NCI-H1092 treated with DMSO at 0.1 percent for 48 hours (cell line): Measurements from ENCODE around the gene FAM169A.
"Not testable (repeated sequence)": the region's sequence is repeated elsewhere in the genome, so short reads cannot be mapped to it uniquely, and the experiment has no call there.

ENCODE experiments used
- DNase-seq: peaks from one replicate; lab custom pipeline; 2025; lab: John Stamatoyannopoulos, UW

The FAM169A gene

DNA sequence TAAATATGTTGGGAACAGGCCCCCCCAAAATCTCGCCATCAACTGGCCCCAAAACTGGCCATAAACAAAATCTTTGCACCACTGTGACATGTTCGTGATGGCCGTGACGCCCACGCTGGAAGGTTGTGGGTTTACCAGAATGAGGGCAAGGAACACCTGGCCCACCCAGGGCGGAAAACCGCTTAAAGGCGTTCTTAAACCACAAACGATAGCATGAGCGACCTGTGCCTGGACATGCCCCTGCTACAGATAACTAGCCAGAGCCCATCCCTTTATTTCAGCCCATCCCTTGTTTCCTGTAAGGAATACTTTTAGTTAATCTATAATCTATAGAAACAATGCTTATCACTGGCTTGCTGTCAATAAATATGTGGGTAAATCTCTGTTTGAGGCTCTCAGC lies 3.2 kb upstream of the FAM169A start:
- DNase-seq = not testable (repeated sequence)

DNA sequence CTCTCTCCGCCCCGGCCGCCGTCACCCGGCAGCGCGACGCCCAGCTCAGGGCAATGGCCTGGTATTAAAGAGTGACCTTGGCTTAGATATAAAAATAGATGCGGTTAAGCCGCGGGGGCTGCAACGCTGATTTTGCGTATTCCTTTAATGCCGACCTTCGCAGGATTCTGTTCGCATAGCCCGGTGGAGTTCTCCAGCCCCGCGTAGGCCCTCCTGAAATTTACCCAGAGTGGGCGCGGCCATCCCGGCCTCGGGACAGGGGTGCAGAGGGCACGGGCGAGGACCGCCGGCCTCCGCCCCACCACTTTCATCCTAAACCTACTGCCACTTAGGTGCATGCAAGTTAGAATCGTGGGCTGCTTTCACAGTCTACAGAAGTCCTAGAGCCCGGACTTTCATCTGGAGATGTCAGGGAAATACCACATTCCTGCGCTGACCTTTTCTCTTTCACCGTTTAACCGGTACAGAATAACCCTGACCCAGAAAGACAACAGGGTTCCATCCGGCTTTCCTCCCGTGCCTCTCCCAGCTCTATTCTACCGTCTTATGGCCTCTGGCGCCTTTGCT lies 492 bp upstream of the FAM169A start:
- no peak for DNase-seq

DNA sequence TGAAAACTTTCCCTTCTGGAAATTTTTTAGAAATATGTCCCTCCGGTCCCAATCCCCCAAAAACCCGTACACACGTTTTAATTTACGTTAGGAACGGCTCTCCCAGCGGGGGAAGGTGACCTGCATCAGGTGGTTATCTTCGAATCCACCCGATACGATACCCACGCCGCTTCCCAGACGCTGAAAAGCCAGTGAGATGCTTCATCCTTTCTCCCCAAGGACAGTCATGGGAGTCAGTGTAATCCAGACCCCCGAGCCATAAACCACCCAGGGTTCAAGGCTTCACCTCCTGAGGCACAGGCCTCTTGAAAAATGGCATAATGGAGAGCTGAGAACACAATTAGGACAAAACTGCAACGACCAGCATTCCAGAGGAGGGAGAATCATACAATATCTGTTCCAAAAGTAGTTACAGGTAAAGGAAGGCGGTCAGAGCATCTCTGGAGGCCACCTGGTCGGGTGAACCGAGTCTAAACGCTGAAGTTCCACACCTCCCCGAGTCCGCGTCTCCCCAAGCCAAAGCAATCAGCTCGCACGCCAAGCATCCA lies 857 bp downstream of the FAM169A start:
- no peak for DNase-seq

DNA sequence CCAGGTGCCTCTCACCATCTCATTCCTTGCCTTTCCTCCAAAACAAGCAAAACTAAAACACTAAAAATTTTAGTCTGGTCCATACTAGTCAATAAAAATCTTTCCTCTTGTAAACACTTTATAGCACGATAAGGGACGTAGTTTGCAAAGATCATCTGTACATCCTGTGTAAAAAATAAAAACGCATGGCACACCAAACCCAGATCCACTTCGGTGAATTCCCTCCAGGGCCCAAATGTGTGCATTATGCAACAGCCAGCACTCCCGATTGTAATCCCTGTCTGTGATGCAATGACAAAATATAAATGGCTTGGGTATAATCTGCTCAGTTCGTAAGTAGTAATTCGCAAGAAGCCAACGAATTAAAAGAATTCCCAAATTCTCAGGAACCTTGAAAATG lies 1.4 kb downstream of the FAM169A start:
- no peak for DNase-seq

DNA sequence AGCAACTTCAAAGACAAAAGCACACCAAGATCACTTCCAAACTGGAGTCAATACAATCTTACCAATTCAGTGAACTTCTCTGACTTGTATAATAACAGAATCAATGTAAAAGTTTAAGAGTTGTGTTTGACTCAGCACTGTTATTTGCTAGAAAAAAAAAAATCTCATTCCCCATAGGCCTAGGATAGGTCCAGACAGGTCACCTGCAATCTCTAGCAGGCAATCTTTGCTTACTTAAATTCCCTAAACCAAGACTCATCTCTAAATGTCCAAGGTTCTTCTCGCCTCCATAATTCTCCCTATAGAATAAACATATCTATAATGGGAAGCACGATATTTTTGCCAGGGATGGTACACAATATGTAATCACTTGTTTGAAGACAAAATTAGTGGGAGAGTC lies 2.5 kb downstream of the FAM169A start:
- no peak for DNase-seq

DNA sequence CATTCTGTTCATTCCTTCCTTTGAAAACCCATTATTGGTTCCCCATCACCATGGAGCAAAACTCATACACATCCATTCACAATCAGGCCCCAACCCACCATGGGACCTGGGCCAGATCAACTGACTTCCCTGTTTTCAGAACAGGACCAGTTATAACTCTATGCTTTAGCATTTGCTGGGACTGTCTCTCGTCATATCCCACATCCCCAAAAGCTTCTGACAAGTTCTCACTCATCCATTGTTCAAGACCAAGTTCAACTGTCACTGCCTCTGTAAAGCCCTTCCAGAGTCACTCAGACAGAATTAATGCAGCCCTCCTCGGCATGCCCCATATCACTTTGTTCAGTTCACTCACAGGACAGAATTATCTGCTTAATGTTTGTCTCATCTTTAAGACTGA lies 4.0 kb downstream of the FAM169A start:
- DNase-seq = no peak

DNA sequence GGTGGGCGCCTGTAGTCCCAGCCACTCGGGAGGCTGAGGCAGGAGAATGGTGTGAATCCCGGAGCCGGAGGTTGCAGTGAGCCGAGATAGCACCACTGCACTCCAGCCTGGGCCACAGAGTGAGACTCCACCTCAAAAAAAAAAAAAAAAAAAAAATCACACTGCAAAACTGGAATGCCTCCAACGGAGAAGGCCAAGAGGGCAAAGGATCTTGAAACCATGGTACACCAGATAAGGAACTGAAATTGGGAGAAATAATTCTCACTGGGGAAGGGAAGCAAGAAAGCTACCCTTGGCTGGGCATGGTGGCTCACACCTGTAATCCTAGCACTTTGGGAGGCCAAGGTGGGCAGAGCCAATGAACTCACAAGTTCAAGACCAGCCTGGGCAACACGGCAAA lies 9.2 kb downstream of the FAM169A start:
- not testable (repeated sequence) for DNase-seq

DNA sequence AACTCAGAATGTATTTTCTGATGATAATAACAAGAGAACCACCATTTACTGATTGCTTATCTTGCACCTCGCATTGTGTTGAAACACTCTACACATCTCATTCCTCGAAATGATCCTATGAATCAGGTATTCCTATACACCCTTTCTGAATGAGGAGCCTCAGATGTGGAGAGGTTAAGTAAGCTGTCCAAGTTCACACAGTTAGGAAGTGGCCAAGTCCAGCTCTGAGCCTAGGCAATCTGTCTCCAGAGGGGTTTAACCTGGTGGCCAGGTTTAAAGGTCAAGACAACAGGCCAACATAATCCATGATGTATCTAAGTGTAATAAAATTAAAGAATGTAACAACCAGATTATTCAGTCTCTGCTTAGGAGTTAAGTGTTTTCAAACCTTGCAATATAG lies 12.9 kb downstream of the FAM169A start:
- DNase-seq = no peak

DNA sequence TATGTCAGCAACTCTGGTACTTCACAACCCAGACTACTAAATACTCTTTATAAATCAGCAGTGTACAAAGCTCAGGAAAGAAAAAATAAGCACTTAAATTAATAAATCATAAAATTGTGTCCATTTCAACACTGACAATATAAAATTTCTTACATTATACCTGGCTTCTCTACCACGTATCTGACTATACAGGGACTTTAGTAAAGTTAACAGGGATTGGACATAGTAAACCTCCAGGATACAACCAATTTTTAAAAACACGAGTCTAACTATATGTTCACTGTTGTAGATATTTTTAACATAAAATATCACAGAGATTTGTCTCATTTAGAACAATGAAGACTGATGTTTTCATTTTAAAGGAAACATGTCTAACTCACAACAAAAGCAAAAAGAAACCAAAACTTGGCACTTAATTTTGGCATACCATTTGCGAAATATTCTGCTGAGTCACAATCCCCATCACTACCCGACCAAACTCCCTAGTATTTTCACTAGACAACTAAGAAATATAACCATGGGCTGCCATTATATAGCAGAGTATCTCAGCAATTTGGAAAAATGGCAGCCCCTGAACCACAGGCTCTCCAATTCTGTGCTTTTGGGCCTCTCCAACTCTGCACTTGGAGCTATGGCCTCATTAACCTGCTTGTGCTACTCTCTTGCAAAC lies 14.4 kb downstream of the FAM169A start:
- no peak for DNase-seq

DNA sequence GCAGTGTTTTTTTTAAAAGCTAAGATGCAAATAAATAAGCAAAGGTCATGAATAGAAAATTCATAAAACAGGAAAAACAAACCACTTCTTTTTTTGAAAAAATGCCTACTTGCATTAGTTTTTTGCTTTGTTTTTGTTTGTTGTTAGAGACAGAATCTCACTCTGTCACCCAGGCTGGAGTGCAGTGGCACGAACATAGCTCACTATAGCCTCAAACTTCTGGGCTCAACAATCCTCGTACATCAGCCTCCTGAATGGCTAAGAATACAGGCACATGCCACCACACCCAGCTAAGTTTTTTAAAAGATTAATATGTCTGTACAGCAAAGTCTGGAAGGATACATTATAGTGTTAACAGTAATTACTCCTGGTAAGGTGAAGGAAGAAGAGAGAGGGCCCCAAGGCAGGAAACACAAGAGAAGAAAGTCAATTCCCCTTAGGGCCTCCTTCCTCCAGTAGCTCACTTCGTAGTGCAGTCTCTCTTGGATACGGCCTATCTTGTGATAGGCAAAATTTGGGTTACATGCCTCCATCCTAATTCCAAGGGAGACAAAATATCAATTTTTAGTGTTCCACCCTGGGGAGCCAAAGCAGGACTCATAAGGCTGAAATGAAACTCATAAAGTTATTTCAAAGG lies 15.3 kb downstream of the FAM169A start:
- DNase-seq = no peak

DNA sequence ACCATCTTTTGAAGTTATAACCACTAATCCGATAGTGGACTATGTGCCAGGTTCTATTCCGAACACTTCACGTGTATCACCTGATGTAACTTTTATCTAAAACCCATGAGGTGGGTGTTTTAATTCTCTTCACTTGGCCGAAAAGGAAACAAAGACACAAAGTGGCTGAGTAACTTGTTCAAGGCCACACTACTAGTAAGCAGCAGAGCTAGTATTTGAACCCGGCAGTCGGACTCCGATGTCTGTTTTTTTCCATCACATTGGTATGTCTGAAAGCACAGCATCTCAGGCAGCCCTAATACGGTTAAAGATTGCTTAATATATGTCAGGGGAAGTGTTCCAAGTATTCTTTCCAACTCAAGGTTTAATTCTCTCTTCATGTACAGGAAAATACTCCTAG lies 16.2 kb downstream of the FAM169A start:
- DNase-seq = no peak

DNA sequence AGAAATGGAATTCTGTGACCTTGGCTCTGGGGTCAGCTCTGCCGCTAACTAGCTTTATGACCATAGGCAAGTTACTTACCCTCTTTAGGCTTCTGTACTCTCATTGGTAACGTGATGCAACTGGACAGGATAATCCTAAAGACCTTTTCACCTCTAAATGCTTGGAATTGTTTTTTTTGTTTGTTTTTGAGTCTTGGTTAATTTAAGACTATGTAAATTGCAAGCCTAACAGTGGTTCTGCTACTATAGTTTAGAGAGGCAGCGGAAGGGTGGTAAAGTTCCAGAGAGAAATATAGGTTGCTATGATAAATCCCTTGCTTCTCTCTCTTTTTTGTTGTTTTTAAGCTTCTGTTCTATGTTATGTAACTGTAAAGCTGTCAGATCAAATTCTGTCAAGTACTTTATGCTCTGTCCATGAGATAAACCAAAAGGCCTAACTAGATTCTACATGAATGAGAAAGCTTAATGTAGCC lies 17.6 kb downstream of the FAM169A start:
- no peak for DNase-seq

DNA sequence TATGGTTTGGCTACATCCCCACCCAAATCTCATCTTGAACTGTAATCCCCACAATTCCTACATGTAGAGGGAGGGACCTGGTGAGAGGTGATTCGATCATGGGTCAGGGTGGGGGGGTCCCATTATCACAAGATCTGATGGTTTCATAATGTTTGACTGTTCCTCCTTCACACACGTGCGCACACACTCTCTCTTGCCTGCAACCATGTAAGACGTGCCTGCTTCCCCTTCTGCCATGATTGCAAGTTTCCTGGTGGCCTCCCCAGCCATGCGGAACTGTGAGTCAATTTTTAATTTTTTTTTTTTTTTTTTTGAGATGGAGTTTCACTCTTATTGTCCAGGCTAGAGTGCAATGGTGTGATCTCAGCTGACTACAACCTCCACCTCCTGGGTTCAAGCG lies 27.0 kb downstream of the FAM169A start:
- no peak for DNase-seq

DNA sequence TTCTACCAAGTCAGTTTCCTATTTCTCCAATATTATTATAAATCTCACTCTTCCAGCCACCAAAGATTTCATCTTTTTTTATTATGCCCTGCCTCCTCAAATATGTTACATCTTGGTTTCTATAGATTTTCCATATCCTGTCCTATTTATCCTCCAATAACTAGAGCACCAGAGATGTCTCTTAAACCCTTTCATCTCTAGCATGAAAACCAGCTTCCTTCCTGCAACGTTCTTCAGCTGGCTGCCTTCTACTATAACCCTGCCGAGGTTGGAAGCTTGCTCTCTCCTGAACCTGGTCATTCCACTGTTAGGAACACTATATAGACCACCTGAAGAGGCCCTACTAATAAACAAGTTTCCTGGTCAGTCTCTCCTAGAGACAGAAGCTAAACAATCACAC lies 27.9 kb downstream of the FAM169A start:
- DNase-seq = no peak

DNA sequence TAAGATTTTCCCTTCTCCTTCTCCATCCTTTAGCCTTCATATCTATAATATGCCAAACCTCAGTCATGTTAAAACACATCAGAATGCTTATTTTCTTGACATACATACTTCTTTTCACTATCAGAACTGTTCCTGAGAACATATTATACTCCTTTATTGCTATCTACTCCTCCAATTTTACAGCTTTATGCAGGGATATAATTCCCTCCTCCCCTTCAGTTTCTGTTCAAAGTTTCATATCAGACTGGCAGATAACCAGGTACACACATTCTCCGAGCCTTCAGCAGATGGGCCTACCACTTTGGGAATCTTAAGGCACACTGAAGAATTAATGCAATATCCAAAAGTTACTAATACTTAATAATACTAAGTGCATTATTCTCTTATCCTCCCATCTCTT lies 29.1 kb downstream of the FAM169A start:
- no peak for DNase-seq

DNA sequence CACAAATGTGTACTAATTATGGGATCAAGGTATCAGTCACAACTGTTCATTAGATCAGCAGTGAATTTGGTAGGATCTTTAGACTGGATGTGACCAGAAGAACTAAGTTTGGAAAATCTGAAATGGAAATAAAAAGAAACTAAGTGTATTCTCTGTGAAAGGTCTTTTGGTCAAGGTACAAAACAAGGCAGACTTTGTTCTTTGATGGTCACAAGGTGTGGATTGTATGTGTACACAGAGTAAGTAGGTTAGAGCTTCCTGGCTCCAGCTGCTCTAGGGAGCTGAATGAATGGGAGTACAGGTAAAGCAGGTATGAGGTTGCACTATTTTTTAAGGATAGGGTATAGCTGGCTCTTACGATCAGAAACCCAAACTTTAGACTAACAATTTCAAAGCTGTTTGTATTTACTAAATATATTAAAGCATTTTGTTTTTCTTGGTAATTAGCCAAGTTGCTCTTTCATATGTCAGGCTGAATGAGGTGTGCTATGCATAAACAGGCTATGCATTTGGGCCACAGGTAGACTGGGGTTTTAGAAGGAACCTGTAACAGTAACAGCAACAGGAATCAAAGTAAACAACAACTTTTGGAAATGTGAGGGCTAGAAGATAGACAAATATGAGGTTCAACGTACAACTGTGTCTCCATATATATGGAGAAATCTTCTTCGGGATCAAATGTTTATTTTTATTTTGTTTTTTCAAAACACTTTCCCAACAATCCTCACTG lies 32.5 kb downstream of the FAM169A start:
- no peak for DNase-seq

DNA sequence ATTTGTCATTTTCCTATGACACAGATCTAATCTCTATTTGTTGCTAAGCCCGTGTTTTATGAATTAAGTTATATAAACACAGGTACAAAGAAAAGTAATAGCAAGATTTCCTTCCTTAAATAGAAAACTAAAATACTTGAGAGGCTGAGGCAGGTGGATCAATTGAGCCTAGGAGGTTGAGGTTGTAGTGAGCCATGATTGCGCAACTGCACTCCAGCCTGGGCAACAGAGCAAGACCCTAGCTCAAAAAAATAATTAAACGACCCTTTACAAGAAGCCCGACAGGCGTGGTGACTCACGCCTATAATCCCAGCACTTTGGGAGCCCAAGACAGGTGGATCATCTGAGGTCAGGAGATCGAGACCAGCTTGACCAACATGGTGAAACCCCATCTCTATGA lies 36.8 kb downstream of the FAM169A start:
- no peak for DNase-seq

DNA sequence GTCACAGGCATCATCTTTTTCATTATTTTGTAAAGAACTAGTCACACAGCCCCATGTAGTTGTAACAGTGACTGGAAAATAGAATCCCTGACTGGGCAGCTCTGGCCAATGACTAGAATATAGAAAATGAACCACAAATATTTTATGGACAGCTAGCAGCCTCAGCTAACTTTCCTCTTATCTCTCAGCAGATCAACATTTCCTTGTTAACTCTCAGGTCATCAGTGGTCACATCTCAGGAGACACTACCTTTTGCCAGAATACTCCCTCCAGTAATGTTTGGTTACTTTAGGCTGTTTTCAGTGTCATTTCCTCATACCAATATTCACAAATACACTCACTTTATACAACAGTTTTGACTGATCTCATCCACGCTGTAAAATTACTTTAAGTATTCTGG lies 43.9 kb downstream of the FAM169A start:
- DNase-seq = no peak

DNA sequence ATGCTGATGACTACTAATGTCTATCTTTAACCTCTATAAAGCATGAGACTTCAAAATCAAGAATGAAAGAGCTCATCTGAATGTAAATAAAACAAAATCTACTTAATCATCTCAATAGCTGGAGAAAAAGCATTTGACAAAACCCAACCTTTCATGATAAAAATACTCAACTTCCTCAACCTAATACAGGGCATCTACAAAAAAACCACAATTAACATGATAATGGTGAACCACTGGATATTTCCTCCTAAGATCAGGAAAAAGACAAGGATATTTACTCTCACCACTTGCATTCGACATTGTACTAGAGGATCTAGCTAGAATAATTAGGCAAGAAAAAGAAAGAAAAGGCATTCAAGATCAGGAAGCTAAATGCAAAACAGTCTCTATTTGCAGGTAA lies 49.3 kb downstream of the FAM169A start:
- no peak for DNase-seq

DNA sequence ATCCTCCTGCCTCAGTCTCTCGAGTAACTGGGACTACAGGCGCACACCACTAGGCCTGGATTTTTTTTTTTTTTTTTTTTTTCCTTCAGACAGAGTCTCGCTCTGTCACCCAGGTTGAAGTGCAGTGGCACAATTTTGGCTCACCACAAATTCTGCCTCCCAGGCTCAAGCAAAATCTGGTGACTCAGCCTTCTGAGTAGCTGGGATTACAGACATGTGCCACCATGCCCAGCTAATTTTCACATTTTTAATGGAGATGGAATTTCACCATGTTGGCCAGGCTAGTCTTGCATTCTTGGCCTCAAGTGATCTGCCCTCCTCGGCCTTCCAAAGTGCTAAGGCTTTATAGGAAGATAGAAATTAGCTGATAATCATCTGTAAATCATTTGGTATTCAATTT lies 55.3 kb downstream of the FAM169A start:
- no peak for DNase-seq

DNA sequence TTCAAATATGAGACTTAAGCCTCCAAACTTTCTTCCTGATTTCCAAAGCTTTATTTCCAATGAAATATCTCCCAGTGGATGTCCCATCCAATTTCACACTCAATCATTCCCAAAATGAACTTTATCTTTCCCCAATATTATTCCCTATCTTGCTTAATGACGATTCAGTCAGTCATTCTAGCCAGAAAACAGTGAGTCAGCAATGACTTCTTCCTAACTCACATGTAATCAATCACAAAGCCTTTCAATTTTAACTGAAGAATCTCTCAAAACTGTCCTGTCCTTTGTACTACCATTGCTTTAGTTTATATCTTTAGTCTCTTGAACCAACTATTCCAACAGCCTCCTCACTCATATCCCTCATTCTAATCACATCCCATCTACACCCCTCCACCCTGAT lies 64.2 kb downstream of the FAM169A start:
- no peak for DNase-seq

DNA sequence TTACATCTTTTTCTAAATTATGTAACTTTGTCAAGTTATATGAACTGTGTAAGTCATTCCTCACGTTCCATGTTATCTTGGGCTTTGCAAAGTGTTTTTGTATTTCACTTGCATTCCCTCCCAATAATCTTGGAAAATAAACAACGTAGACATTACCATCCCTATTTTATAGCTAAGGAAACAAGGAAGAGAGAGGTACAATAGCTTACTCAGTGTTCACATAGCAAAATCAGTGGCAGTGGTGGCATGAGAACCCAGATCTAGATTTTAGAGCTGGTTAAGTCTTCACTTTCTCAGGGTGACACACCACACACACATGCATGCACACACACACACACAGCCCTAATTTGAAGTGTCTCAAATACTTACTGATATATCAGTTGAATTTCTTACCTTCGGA lies 65.0 kb downstream of the FAM169A start:
- DNase-seq = no peak
